Left ventricle myocardium superior (tissue), 1 donor: ENCODE measurements around the gene GET3. TPM values are rescaled to one million over a fixed set of nuclear protein-coding genes. Genes with fewer than 3 reads are reported as not detected.
"Not testable (repeated sequence)": the region's sequence is repeated elsewhere in the genome, so short reads cannot be mapped to it uniquely, and the experiment has no call there.

ENCODE experiments used
- ATAC-seq: fragments of 200-7000 bp; cut with Tn5 transposase; one replicate; pipeline ENCODE4 v1.9.1; 2020; ENCODE audit warnings: mild to moderate bottlenecking, moderate library complexity
- DNase-seq: peaks from one replicate; pipeline ENCODE4 v3.0.0-alpha.2; 2020
- intact Hi-C: fragments of 100-400 bp; cut with micrococcal nuclease; formaldehyde crosslinking; loops from one replicate; pipeline ENCODE4 v1.11.0; 2022
- total RNA-seq: library from RNA; stranded (reverse); fragmentation: NEBNext Ultra II Directional; extraction: Animal tissue kit (Norgen Biotek cat#: 25700); gene quantifications from one replicate; pipeline ENCODE4 v1.2.1, GENCODE V29; 2021
- donor health status: DM: no; HTN: yes; CAD: no; lungs with severe emphysema.

GET3 gene
- total RNA-seq, 1 donor from 2014 or later, result 64.7 TPM

DNA sequence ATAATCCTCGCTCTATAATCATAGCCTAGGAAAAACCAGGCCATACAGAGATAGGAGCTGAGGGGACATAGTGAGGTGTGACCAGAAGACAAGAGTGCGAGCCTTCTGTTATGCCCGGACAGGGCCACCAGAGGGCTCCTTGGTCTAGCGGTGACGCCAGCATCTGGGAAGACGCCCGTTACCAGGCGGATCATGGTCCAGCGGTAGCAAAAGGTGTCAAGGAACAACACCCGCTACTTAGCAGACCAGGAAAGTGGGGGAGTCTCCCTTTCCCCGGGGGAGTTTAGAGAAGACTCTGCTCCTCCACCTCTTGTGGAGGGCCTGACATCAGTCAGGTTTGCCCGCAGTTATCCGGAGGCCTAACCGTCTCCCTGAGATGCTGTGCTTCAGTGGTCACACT lies 25.2 kb upstream of the GET3 start:
- ATAC-seq, intact Hi-C loops, DNase-seq: not testable (repeated sequence)

DNA sequence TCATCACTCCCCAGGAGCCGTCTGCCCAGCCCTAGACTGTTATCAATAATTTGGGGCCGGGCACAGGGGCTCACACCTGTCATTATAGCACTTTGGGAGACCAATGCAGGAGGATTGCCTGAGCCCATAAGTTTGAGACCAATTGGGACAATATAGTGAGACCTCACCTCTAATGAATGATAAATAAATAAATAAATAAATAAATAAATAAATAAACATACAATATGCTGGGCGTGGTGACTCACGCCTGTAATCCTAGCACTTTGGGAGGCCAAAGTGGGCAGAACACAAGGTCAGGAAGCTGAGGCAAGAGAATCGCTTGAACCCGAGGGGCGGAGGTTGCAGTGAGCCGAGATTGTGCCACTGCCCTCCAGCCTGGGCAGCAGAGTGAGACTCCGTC lies 24.0 kb upstream of the GET3 start:
- ATAC-seq, intact Hi-C loops, DNase-seq: not testable (repeated sequence)

DNA sequence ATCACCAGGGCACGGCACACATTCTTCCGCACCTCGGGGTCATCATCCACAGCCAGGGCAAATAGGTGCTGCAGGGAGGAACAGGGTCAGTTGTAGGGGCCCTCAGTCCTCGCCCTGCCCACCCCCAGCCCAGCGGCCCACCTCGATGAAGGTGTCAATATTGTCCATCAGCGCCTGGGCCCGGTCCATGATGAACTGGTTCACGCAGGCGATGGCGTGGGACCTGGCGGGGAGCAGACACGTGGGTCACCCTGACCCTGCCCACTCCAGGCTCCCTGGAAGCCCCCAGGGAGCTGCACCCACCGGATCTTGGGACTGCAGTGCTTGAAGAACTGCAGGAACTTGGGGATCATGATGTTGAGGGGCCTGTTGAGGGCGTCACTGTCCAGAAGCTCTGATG lies 22.2 kb upstream of the GET3 start:
- DNase-seq (no peak), ATAC-seq (no peak)

DNA sequence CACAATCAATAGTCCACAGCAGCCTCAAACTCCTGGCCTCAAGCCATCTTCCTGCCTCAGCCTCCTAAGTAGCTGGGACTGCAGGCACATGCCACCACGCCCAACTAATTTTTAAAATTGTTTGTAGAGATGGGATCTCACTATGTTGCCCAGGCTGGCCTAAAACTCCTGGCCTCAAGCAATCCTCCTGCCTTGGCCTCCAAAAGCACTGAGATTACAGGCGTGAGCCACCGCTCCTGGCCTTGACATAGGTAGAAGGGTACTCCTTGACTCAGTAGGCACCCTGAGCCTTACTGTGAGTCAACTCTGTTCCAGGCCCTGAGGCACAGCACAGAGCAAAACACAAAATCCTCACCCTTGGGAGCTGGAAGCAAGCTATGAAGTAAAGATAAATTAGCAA lies 21.4 kb upstream of the GET3 start:
- intact Hi-C loops, result no loop called here
- ATAC-seq (no peak), DNase-seq (no peak)

More for the DNA sequence above, 22.2 kb upstream of the GET3 start:
- intact Hi-C loops, result no loop called here

DNA sequence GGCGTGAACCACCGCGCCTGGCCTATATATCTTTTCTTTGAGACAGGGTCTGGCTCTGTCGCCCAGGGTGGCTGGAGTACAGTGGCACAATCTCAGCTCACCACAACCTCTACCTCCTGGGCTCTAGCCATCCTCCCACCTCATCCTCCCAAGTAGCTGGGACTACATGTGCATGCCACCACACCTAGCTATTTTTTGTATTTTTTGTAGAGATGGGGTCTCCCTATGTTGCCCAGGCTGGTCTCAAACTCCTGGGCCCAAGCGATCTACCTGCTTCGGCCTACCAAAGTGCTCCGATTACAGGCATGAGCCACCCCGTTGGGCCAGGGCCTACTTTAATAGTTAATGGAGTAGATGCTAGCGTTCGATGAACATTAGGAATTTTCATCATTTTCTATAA lies 17.0 kb upstream of the GET3 start:
- ATAC-seq (no peak), DNase-seq (no peak)
- intact Hi-C loops, result no loop called here

DNA sequence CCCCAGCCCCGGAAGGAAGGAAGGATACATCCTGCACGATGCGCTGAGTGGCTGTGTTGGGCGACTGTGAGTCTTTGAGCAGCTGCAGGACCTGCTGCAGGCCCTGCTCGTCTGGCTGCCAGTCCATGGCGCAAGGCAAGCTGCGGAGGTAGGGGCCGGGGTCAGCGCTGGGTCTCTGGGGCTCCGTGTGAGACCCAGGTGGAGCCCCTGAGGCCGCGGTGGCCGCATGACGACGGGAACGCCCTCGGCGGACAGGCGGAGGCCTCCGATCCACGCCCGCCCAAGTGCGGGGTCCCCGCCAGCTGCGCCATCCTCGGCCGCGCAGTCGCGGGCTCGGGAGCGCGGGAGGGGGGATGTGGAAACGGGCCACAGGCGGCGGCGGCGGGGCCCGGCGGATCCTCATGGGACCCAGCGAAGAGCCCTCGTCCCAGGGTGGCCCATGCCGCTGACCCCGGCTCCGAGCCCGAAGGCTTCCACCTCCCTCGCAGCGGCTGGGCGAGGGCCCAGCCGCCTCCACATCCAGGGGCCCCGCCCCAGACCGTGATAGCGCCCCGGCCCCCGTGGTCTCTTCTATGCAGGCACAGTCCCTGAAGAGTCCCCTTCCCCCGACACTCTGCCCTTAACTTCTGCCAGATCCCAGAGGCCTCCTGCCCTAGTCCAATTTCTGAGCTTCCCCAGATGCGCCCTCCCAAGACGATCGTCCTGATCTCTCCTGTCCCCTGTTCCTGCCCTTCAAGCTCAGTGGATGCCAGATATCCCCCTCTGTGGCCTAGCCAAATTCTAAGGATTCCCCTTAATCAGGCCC lies 16.2 kb upstream of the GET3 start:
- intact Hi-C loops, result no loop called here
- ATAC-seq (peak; percentile 32), DNase-seq (peak; percentile 59)

DNA sequence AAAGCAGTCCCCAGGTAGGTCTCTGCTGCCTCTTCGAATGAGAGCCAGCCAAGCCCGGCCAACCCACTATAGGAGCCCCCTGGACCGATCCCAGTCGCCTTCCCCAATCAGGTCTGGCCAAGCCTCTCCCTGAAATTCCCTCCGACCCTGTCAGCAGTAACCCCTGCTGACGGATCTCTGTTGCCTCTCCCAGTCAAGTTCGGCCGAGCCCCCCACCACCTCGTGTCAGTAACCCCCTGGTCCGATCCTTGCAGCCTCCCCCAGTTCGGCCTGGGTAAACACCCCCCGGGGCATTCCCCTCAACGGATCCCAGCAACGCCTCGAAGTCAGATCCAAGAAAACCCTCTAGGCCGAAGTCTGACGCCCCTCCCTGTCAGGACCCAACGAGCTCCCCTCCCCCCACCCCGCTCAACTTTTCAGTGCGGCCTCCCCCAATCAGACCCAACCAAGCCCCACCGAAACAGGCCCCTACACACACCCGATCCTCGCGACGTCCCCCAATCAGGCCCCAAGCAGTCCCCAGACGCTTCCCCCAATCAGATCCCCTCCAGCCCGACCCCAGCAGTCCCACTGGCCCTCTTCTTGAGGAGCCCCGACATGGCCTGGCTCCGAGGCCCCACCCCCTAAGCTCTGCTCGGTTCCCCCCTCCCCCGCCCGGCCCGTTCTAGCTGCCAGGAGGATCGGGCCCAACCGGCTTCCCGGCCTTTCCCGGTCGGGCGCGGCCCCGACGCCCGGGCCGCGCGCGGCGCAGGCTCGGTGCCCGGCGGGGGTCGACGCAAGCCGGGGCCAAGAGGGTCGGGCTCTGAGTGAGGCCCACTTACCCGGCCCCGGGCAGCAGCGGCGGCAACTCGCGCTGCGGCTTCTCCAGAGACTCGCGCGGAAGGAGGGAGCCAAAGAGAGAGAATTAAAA lies 15.4 kb upstream of the GET3 start:
- ATAC-seq, result peak; percentile 60
- intact Hi-C loops, result no loop called here
- peak; percentile 74 for DNase-seq

DNA sequence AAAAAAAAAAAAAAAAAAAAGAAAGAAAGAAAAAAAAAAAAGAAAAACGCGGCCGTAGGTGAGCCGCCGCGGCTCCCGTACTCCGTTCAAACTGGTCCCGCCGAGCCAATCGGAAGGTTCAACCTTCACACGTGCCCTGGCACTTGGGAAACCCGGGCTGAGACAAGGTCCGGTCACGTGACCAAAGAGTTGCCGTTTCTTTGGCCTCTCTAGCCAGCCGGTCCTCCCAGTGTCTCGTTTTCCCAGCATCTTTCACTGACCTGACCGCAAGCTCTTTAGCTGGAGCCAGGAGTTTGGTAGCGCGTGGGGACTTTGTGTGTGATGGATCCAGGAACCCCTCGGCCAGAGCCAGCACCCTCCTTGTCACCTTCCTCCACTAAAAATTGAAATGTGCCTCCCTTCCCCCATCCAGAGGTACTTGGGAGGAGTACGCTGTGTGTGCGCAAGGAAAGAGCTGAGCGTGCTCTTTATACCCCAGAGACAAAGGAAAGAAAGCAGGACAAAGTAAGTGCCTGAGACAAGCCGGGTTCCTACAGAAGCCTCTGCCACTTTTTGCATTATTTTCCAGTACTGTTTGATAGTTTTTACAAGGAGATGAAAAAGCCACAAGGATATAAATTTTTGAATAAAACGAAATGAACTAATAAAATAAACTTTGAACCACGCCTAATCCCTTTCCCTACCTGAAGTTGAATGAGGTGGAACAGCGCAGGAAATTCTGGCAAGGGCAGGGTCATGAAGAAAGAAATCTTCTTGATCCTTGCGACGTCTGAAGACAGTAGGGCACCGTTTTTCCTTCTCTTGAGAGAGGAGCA lies 14.5 kb upstream of the GET3 start:
- peak; percentile 97 for DNase-seq
- ATAC-seq, result peak; percentile 92
- intact Hi-C loops, result no loop called here

DNA sequence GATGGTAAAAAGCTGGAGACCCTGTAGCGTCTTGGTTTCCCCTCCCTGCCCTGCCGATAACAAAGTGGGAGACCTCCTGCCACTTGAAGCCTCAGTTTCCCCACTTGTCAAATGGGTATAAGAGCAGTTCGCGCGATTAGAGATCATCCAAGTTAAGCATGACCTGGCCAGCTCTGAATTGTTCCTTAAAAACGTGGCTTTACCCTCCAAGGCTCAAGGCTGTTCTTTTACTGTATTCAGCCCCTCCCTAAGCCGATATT lies 14.0 kb upstream of the GET3 start:
- intact Hi-C loops, result no loop called here
- ATAC-seq (no peak), DNase-seq (no peak)

DNA sequence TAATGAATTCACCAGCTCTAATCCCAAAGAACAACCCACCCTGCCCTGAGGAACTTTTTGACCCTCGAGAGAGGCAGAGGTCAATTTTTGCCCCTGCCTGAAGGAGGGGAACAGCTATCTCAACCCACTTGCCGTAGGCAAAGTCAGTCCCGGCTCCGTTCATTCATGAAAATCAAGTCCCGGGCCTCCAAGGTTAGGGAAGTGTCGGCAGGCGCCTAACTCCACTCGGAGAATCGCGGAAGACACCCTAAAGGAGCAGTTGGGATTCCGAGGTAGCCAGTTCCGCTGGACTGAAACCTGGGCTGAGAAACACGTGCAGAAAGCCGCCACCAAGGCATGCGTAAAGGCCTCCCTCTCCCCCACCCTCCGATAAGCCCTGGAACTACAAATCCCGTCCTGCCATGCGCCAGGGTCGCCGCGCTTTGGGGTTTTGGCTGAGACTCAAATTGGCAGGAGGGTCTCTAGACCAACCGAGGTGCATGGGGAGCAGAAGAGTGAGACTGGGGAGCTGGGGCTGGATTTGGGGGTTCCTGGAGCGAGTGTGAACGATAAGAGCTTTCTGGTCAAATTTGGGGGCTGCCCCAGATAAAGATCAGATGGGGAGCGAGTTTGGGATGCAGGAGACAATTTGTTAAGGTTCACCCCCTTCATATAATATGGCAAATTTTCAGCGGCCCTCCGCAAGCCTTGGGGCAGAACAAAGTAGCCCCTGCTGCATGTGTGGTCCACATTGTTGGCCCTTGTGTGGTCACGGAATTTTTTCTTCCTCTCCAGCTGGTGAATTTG lies 13.5 kb upstream of the GET3 start, which contains the start of gene TNPO2:
Gene TNPO2 (minus strand): TSS at position 292 of the 786 bp plus-strand sequence. CDS start 2,955 bp downstream, outside the sequence.
- ATAC-seq, result peak; percentile 57
- intact Hi-C loops, result no loop called here
- DNase-seq, result peak; percentile 68

DNA sequence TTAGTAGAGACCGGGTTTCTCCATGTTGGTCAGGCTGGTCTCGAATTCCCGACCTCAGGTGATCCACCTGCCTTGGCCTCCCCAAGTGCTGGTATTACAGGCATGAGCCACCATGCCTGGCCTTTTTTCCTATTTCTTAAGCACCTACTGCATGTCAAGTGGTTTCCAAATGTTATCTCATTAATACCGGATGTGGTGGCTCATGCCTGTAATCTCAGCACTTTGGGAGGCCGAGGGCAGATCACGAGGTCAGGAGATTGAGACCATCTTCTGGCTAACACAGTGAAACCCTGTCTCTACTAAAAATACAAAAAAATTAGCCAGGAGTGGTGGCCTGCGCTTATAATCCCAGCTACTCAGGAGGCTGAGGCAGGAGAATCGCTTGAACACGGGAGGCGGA lies 11.7 kb upstream of the GET3 start:
- DNase-seq, intact Hi-C loops, ATAC-seq: not testable (repeated sequence)

DNA sequence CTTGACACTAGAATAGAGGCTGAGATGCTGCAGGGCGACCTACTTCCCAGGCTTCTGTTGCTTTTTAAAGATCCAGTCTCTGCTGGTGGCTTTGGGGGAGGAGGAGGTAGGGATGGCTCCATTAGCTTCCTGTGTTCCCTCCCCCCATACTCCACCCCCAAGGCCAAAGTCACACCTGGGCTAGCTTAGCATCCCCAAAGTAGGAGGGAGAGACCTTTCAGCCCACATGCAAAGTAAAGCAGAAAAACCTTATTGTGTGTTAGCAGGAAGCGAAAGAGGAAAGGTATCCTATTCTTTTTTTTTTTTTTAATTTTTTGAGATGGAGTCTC lies 10.3 kb upstream of the GET3 start:
- no peak for ATAC-seq
- intact Hi-C loops, result no loop called here
- no peak for DNase-seq

DNA sequence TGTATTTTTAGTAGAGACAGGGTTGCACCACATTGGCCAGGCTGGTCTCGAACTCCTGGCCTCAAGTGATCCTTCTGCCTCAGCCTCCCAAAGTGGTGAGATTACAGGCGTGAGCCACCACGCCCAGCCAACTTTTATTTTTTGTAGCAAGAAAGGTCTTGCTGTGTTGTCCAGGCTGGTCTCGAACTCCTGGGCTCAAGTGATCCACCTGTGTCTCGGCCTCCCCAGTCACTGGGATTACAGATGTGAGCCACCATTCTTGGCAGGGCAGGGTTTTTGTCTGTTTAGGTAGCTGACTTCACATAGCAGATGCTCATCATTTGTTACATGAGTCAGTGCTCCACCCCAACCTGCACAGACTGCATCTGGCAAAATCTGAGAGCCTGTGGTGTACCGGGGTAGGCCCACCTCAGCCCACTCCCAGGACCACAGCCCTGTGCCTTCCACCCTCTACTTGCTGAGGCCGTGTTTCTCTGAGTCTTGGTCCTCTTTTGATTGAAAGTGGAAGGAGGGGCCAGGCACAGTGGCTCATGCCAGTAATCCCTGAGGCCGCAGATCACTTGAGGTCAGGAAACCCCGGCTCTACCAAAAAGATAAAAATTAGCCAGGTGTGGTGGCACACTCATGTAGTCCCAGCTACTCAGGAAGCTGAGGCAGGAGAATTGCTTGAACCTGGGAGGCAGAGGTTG lies 9.4 kb upstream of the GET3 start:
- intact Hi-C loops, result no loop called here
- no peak for DNase-seq
- no peak for ATAC-seq

DNA sequence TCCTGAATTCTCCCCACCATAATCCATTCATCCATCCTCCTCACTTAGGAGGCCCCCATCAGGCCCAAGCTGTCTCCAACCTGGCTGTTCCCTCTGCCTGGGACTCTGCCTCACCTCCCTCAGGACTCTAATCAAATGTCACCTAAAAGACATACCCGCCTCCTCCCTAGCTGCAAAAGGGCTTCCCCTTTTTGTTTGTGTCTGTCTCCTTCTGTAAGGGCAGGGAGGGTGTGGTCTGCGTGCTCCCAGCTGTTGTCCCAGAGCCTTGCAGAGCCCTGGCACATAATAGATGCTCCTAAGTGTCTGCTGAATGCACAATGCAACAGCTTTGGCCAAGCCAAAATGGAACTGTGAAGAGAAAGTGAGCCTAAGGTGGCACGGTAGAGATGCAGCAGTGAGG lies 7.2 kb upstream of the GET3 start:
- intact Hi-C loops, result no loop called here
- DNase-seq, result no peak
- no peak for ATAC-seq

DNA sequence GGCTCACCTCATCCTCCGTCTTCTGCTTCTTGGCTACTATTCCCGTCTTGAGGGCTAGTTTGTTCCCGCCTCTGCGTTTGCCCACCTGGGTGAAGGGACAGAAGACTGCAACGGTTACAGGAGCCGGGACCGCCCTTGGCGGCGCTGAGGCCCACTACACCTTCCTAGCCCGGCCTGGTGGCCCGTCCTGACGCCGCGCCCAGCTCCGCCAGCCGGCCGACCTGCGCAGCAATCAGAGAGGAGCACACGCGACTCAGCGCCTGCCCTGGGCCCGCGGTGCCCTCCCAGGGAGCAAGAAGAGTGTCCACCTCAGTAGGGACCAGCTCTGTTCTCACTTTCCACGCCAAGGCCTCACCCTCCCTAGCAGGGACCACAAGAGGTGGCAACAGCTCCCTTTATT lies 6.0 kb upstream of the GET3 start:
- intact Hi-C loops, result no loop called here
- ATAC-seq (no peak), DNase-seq (no peak)

DNA sequence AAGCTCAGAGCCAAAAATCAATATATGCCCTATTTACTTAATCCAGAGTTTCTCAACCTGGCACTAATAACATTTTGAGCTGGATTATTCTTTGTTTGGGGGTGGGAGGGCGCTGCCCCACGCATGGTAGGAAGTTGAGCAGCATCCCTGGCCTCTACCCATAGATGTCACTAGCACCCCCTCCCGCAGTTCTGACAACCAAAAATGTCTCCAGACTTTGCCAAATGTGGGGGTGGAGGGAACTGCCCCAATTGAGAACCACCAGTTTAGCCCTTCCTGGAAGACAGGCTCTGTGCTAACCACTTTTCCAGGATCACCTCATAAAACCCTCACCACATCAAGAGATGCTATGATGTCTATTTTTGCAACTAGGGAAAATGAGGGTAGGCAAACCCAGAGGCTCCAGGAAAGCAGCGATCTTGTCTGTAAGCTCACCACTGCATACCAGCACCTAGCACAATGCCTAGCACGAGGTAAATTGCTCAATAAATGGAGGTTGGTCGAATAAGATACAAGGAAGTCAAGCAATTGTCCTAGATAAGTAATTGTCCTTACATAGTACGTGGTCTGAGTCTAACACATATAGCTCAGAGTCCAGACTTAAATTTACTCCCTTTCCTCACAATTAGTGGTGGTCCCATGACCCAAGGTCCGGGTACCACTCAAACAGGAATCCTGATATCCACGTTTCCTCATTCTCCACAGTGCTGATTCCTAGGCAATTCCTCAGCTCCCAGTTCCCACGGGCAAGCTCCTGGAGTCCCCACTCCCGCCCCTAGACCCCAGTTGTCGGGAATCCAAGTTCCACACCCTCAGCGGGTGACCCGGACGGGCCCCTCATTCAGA lies 3.7 kb upstream of the GET3 start:
- DNase-seq, result no peak
- ATAC-seq, result no peak
- intact Hi-C loops, result no loop called here

DNA sequence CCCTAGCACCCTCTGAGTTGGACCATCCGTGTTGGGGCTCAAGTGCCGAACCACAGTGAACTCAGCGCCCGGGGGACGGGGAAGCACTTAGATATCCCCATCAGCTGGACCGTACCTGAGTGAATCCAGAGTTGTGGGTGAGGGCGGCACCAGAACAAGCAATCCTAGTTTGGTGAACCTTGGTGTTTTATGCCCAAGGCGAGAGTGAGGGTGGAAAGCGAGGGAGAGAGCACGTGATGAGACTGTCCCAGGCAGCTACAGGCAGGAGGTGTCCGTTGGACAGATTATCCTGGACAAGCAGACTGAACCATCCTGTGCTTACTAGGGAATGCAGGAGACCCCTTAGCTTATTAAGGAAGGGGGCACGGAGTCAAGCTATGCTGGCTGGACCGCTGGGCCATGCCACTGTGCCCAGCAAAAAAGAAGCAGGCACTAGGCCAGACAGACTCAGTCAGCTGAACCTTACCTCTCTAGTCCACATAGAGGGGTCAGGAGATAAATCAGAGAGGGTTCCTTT lies 596 bp downstream of the GET3 start:
- ATAC-seq, result no peak
- DNase-seq, result no peak
- intact Hi-C loops, result no loop called here
